Renal cortex interstitium (tissue), 11 donors: ENCODE results near the gene PFKL. TPM values are rescaled to one million over a fixed set of nuclear protein-coding genes. Genes with fewer than 3 reads are reported as not detected.
"Not testable (repeated sequence)": the region's sequence is repeated elsewhere in the genome, so short reads cannot be mapped to it uniquely, and the experiment has no call there.

Experiments
- DNase-seq, 11 donors: peaks; one replicate each; pipeline ENCODE4 v3.0.0-alpha.2; 2013; ENCODE audit warnings: low read depth in 9 of 11, low spot score in 4 of 11; ENCODE audit errors: extremely low read depth in 1 of 11
- polyA plus RNA-seq, 3 donors: library from polyadenylated mRNA; unstranded; fragments of 120-200 nt; gene quantifications; one replicate each; pipeline ENCODE4 v1.2.1, GENCODE V29; 2013; ENCODE audit not compliant: insufficient read length in 3 of 3

Gene PFKL
- polyA plus RNA-seq, 3 donors = 101 to 165 (median 162) TPM

DNA sequence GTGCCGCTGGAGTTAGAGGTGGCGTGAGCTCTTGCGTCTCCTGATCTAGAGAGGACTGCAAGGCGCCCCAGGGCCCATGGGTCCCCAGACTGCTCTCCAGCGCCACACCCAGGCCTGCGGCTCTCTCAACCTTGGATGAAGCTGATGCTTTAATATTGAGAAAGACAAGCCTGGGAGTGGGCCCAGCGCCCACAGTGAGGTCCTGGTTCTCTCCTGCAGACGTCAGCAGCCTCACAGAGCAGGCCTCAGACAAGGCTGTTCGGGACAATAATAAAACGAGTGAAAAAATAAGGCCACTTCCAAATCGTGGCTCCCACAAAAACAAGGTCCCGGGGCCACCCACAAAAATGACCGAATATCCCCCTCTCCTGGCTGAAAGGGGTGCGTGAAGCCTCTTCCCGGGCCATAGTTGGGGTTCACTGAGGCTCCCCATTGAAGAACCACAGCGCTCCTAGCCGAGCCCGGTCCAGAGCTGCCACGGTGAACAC, 32.2 kb upstream of the PFKL start:
- no peak for DNase-seq

- no peak for DNase-seq
These were observed 30.8 kb upstream of the PFKL start for GRCh38 chr21:44269090-44269489.

GRCh38 chr21:44271558-44272283, 28.1 kb upstream of the PFKL start:
- no peak for DNase-seq

GRCh38 chr21:44272284-44272858, 27.5 kb upstream of the PFKL start:
- DNase-seq = no peak

DNA sequence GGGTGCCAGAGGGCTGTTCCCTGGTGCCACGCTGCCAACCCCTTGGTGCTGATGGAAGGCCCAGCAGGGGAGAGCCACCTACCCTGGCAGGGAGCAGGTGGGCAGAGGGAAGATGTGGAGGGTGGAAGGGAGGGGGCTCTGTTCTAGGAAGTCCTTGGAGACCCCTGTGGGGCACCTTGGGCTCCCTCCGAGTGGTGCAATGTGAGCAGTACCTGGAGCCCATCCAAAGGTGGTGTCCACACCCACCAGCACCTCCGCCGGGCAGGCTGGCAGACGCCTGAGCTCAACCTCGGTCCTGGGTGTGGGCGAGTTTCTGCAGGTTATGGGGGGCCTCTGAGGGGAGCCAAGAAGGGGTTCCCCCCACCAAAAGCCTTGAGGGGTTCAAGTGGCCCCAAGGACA, 26.8 kb upstream of the PFKL start:
- DNase-seq = no peak

- no peak for DNase-seq
These were observed 24.8 kb upstream of the PFKL start for GRCh38 chr21:44275041-44275440.

- DNase-seq = no peak
These were observed 20.2 kb upstream of the PFKL start for GRCh38 chr21:44279354-44280260.

GRCh38 chr21:44281801-44282200, 18.1 kb upstream of the PFKL start:
- no peak for DNase-seq

DNA sequence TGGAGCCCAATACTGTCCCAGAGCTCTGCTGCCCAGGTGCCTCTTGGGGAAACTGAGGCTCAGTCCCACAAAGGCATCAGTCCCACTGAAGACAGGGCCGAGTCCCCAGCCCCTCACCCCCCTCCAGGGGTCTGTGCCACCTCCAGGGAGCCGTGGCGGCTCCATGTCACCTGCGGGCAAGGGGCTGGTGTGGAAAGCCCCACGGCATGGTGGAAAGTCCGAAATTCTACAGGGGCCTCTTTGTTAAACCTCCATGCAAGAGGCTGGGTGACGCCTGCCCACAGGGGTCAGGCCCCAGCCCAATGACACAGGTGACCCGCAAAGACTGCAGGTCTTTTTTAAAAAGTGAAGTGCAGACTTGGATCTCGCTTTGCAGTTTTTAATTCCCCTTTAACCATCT, 17.5 kb upstream of the PFKL start:
- DNase-seq = no peak

DNA sequence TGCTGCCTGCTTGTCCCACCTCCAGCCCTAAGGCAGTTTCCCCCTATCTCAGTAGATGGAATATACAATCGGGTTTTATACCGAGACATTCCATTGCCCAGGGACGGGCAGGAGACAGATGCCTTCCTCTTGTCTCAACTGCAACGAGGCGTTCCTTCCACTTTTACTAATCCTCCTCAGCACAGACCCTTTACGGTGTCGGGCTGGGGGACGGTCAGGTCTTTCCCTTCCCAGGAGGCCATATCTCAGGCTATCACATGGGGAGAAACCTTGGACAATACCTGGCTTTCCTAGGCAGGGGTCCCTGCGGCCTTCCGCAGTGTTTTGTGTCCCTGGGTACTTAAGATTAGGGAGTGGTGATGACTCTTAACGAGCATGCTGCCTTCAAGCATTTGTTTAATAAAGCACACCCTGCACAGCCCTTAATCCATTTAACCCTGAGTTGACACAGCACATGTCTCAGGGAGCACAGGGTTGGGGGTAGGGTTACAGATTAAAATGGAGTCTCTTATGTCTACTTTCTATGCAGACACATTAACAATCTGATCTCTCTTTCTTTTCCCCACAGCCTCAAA, 16.6 kb upstream of the PFKL start:
- not testable (repeated sequence) for DNase-seq

- no peak for DNase-seq
These were observed 15.9 kb upstream of the PFKL start for GRCh38 chr21:44283948-44284347.

DNA sequence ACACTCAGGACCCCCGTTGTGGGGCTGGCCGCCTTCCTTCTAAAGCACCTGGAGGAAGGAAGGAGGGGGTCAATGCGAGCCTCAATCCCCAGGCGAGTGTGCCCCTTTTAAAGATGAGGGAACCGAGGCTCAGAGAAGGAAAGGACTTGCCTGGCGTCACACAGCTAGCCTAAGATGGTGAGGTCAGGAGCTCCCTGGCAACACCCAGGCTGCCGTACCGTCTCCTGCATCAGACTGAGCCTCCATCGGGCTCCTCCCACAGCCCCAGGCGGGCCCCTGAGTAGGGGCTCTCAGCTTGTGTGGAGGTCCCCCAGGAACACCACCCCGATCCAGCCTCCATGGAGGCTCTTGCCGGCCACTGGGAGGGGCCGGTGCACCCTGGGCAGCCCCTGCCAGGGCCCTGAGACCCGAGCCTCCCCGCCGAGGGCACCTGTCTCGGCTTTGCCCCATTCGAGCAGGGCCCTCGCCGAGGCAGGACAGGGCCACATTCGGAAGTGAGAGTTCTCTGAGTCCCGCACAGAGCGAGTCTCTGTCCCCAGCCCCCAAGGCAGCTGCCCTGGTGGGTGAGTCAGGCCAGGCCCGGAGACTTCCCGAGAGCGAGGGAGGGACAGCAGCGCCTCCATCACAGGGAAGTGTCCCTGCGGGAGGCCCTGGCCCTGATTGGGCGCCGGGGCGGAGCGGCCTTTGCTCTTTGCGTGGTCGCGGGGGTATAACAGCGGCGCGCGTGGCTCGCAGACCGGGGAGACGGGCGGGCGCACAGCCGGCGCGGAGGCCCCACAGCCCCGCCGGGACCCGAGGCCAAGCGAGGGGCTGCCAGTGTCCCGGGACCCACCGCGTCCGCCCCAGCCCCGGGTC, 14.5 kb upstream of the PFKL start, which contains the start of gene AIRE:
Gene AIRE, plus strand, starts transcription at position 739 of the 855 bp plus-strand sequence. CDS start 131 bp downstream, outside the sequence.
- DNase-seq = no peak

GRCh38 chr21:44286086-44286715, 13.7 kb upstream of the PFKL start:
- DNase-seq = no peak

- no peak for DNase-seq
These were observed 12.9 kb upstream of the PFKL start for GRCh38 chr21:44286716-44287632.

- no peak for DNase-seq
These were observed 11.4 kb upstream of the PFKL start for GRCh38 chr21:44288251-44289110.

DNA sequence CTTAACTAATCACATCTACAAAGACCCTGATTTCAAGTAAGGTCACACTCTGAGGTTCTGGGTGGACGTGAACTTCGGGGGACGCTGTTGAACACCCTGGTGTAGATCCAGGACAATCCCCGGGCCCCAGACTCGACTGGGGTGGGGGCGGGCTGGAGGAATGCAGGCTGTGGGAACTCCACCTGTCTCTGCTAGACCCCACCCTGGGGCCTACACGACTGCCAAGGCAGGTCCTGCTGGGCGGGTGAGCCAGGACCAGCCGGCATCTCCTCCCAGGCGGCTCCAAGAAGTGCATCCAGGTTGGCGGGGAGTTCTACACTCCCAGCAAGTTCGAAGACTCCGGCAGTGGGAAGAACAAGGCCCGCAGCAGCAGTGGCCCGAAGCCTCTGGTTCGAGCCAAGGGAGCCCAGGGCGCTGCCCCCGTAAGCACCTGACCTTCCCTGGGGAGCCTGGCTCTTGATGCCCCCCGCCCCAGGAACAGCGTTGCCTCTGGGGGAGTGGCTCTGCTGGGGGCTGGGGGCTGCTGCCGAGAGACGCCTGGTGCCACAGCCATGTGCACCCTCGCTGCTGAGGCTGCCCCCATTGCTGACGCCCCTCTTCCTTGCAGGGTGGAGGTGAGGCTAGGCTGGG, 10.4 kb upstream of the PFKL start:
- no peak for DNase-seq
